Common myeloid progenitor, CD34-positive (primary cell): ENCODE results near the gene TEX10. TPM values are rescaled to one million over a fixed set of nuclear protein-coding genes. Genes with fewer than 3 reads are reported as not detected.

ENCODE experiments used
- CTCF ChIA-PET: fragments of 350-600 bp; sonication (Branson Sonifier 250); formaldehyde crosslinking; loops from one replicate; lab custom pipeline; 2021; ENCODE audit warnings: antibody characterized with exemption; lab: Charles Lee
- POLR2A ChIA-PET: fragments of 350-600 bp; sonication (Branson Sonifier 250); formaldehyde crosslinking; loops from one replicate; lab custom pipeline; 2021; ENCODE audit warnings: antibody characterized with exemption; lab: Charles Lee
- DNase-seq, 3 donors: peaks; one replicate each; pipeline versions ENCODE4 v3.0.0 to v3.0.0-alpha.2; 2013
- H3K27ac ChIP-seq, 2 experiments: 1 replicate in 1 of 2; 2 replicates in 1 of 2; pipeline ENCODE4 v1.7.0; 2013; ENCODE audit warnings: inconsistent platforms in 2 of 2, low read length in 2 of 2, mild to moderate bottlenecking in 2 of 2, low read depth in 1 of 2, moderate library complexity in 1 of 2; ENCODE audit not compliant: severe bottlenecking in 2 of 2, insufficient read depth in 1 of 2, poor library complexity in 1 of 2
- H3K27me3 ChIP-seq, 5 experiments: replicated peaks in 2 of 5; 1 replicate in 3 of 5; 2 replicates in 2 of 5; pipeline versions ENCODE4 v1.6.1 to v1.7.0; 2013; ENCODE audit warnings: low read length in 4 of 5, mild to moderate bottlenecking in 2 of 5, moderate library complexity in 2 of 5, inconsistent platforms in 1 of 5; ENCODE audit not compliant: insufficient read depth in 5 of 5, control insufficient read depth in 4 of 5
- H3K36me3 ChIP-seq, 4 experiments: 1 replicate in 2 of 4; 2 replicates in 2 of 4; pipeline versions ENCODE4 v1.6.1 to v1.7.0; 2013; ENCODE audit warnings: low read length in 3 of 4, control low read depth in 1 of 4, mild to moderate bottlenecking in 1 of 4; ENCODE audit not compliant: control insufficient read depth in 4 of 4, insufficient read depth in 4 of 4
- H3K4me1 ChIP-seq, 4 experiments: 1 replicate in 3 of 4; 2 replicates in 1 of 4; pipeline versions ENCODE4 v1.6.1 to v1.7.1; 2013; ENCODE audit warnings: low read length in 3 of 4, mild to moderate bottlenecking in 3 of 4, control low read depth in 1 of 4, inconsistent platforms in 1 of 4, moderate library complexity in 1 of 4; ENCODE audit not compliant: control insufficient read depth in 4 of 4, insufficient read depth in 4 of 4; ENCODE audit errors: control extremely low read depth in 1 of 4
- H3K4me3 ChIP-seq, 7 experiments: 1 replicate in 4 of 7; 2 replicates in 3 of 7; pipeline versions ENCODE4 v1.5.1 to v1.7.0; 2013; ENCODE audit warnings: mild to moderate bottlenecking in 7 of 7, low read length in 6 of 7, moderate library complexity in 6 of 7, inconsistent platforms in 2 of 7, low read depth in 2 of 7, control low read depth in 1 of 7; ENCODE audit not compliant: insufficient read depth in 4 of 7, control insufficient read depth in 1 of 7; ENCODE audit errors: extremely low read depth in 1 of 7
- H3K9me3 ChIP-seq, 5 experiments: 1 replicate in 4 of 5; 2 replicates in 1 of 5; pipeline versions ENCODE4 v1.6.1 to v1.7.1; 2013; ENCODE audit warnings: low read length in 4 of 5, mild to moderate bottlenecking in 2 of 5, inconsistent platforms in 1 of 5, low read depth in 1 of 5, moderate library complexity in 1 of 5; ENCODE audit not compliant: control insufficient read depth in 4 of 5, insufficient read depth in 2 of 5; ENCODE audit errors: control extremely low read depth in 1 of 5
- WGBS: methylation state at CpG from one replicate; pipeline ENCODE4 v1.1.5; 2013; ENCODE audit not compliant: insufficient coverage; 5-methylcytosine and 5-hydroxymethylcytosine counted together
- polyA plus RNA-seq: library from polyadenylated mRNA; unstranded; fragments of 120-200 nt; gene quantifications from one replicate; pipeline ENCODE4 v1.2.1, GENCODE V29; 2013

TEX10 gene
- 42.1 TPM for polyA plus RNA-seq

- POLR2A ChIA-PET, result interaction anchor here (0.6 to 1.4 kb wide), 2 partner anchors 74 to 1118 kb away, joined by 3 to 6 read pairs; partner anchors contain the start of gene MSANTD3
- Histone ChIP-seq H3K36me3 (peaks cover 0 to 13% (median 2%) of the 10 kb centered on the region in 4 experiments), H3K4me1 (peaks cover 18 to 44% (median 35%) of the 10 kb centered on the region in 4 experiments), H3K27me3 (no peaks in the 10 kb centered on the region), H3K4me3 (peak within 1 kb of the TSS; percentile 73 to 94 (median 87)), H3K27ac (peak within 1 kb of the TSS; percentile 80 to 92), H3K9me3 (peaks cover 0 to 9% (median 6%) of the 10 kb centered on the region in 5 experiments)
- DNase-seq, result peak; percentile 90 to 94 (median 93)
- WGBS, result 0% methylated on average over 39 of the region's 53 CpGs
- CTCF ChIA-PET, result interaction anchor here (0.5 to 1.4 kb wide), 3 partner anchors 10 to 21 kb away, joined by 3 to 4 read pairs (median 4); no protein-coding TSS in a partner anchor
These were observed at the start of gene TEX10 for GRCh38 chr9:100352727-100353505. TEX10 (minus strand) TSS chr9:100352942; CDS start chr9:100349363, 3,579 bp downstream.

GRCh38 chr9:100401042-100401441 lies 48.3 kb upstream of the TEX10 start:
- no peak for DNase-seq
- no peak overlapping the region for H3K27ac ChIP-seq
- H3K27me3 ChIP-seq, result no peaks in the 10 kb centered on the region
- WGBS, result no CpG with 5 or more reads among the region's 1 CpG
- ChIA-PET CTCF (interaction anchor here (0.6 to 1.4 kb wide), 2 partner anchors 18 to 21 kb away, joined by 3 to 4 read pairs; no protein-coding TSS in a partner anchor), POLR2A (no interaction called here)
- H3K36me3 ChIP-seq, result no peaks in the 10 kb centered on the region
- no peaks in the 10 kb centered on the region for H3K9me3 ChIP-seq
- no peaks in the 10 kb centered on the region for H3K4me1 ChIP-seq
- no peak overlapping the region for H3K4me3 ChIP-seq

GRCh38 chr9:100397529-100398266 lies 45.0 kb upstream of the TEX10 start:
- ChIA-PET CTCF (interaction anchor here (1.0 to 1.4 kb wide), 2 partner anchors 13 to 21 kb away, joined by 3 to 4 read pairs; no protein-coding TSS in a partner anchor), POLR2A (no interaction called here)
- no peaks in the 10 kb centered on the region for H3K27me3 ChIP-seq
- peaks cover 3 to 11% (median 4%) of the 10 kb centered on the region in 4 experiments for H3K4me1 ChIP-seq
- 80% methylated on average over 1 of the region's 3 CpGs for WGBS
- no peaks in the 10 kb centered on the region for H3K9me3 ChIP-seq
- no peak for DNase-seq
- H3K27ac ChIP-seq, result no peak overlapping the region
- H3K4me3 ChIP-seq, result no peak overlapping the region
- peaks cover 0 to 2% (median 1%) of the 10 kb centered on the region in 4 experiments for H3K36me3 ChIP-seq

- Histone ChIP-seq H3K4me1 (peaks cover 3 to 11% (median 4%) of the 10 kb centered on the region in 4 experiments), H3K9me3 (peaks cover 0 to under 1% (median 0%) of the 10 kb centered on the region in 5 experiments), H3K27me3 (no peaks in the 10 kb centered on the region), H3K27ac (no peak overlapping the region), H3K36me3 (peaks cover 0 to 4% (median 1%) of the 10 kb centered on the region in 4 experiments), H3K4me3 (no peak overlapping the region)
- ChIA-PET POLR2A (no interaction called here), CTCF (interaction anchor here (1.5 kb wide), 1 partner anchor 51 kb away, joined by 3 read pairs; no protein-coding TSS in a partner anchor)
- no peak for DNase-seq
- no CpG with 5 or more reads among the region's 9 CpGs for WGBS
These were observed 44.0 kb upstream of the TEX10 start for GRCh38 chr9:100396769-100397168.

GRCh38 chr9:100394816-100395215 lies 42.1 kb upstream of the TEX10 start:
- Histone ChIP-seq H3K36me3 (peaks cover 0 to 6% (median 1%) of the 10 kb centered on the region in 4 experiments), H3K9me3 (peaks cover 0 to 3% (median 0%) of the 10 kb centered on the region in 5 experiments), H3K4me1 (peaks cover 3 to 11% (median 4%) of the 10 kb centered on the region in 4 experiments), H3K4me3 (no peak overlapping the region), H3K27ac (no peak overlapping the region), H3K27me3 (no peaks in the 10 kb centered on the region)
- 0% methylated on average over 1 of the region's 2 CpGs for WGBS
- DNase-seq, result no peak
- ChIA-PET CTCF (interaction anchor here (1.1 kb wide), 1 partner anchor 11 kb away, joined by 3 read pairs; no protein-coding TSS in a partner anchor), POLR2A (no interaction called here)

- peaks cover 0 to 6% (median 1%) of the 10 kb centered on the region in 4 experiments for H3K36me3 ChIP-seq
- no peak overlapping the region for H3K4me3 ChIP-seq
- H3K27me3 ChIP-seq, result no peaks in the 10 kb centered on the region
- POLR2A ChIA-PET, result no interaction called here
- H3K27ac ChIP-seq, result no peak overlapping the region
- CTCF ChIA-PET, result no interaction called here
- peaks cover 3 to 11% (median 4%) of the 10 kb centered on the region in 4 experiments for H3K4me1 ChIP-seq
- peaks cover 0 to 3% (median 0%) of the 10 kb centered on the region in 5 experiments for H3K9me3 ChIP-seq
- DNase-seq, result no peak
These were observed 41.4 kb upstream of the TEX10 start for GRCh38 chr9:100394032-100394695.
